ENCODE measurements around the gene SDF4.

The SDF4 gene

GRCh38 chr1:1230656-1231399 lies 973 bp downstream of the SDF4 start:
- POLR2A ChIA-PET: interaction anchor here (0.5 to 1.5 kb wide), 5 partner anchors 23 to 151 kb away, joined by 3 to 5 read pairs (median 3); partner anchors contain the start of gene AURKAIP1
- CTCF ChIA-PET: interaction anchor here (0.5 to 1.8 kb wide), 6 partner anchors 12 to 167 kb away, joined by 3 to 20 read pairs (median 4); no protein-coding TSS in a partner anchor
- Histone ChIP-seq H3K36me3 (ENCODE audit: control insufficient read depth in 2 of 2, insufficient read depth in 1 of 2, low read length in 2 of 2) (peaks cover 0 to 52% of the 10 kb centered on the region in 2 experiments; a peak in 1 of 3 replicates), H3K27ac (ENCODE audit: extremely low read depth, low read depth, low read length) (peak overlapping the region; percentile 89), H3K4me1 (ENCODE audit: control insufficient read depth, insufficient read depth, low read length) (no peaks in the 10 kb centered on the region; the same call in 1 of the 2 replicates), H3K9me3 (ENCODE audit: control insufficient read depth, insufficient read depth, low read depth, low read length) (no peaks in the 10 kb centered on the region), H3K4me3 (ENCODE audit: low read depth, low read length) (peak overlapping the region; percentile 81)
- no peak for TF ChIP-seq EGR2 (tag by site-specific recombination; IDR thresholded peaks at IDR 0.05; ENCODE audit: low read depth)
- TF ChIP-seq KLF9 (tag by site-specific recombination; IDR thresholded peaks at IDR 0.05; ENCODE audit: low read depth): no peak
- no peak for TF ChIP-seq ZNF548 (tag by site-specific recombination; IDR thresholded peaks at IDR 0.05)
- peak; percentile 64; the same call in 1 of the 2 replicates for TF ChIP-seq ZNF335 (tag by site-specific recombination; conservative IDR thresholded peaks at IDR 0.05)
- no peak for TF ChIP-seq ZSCAN23 (tag by site-specific recombination; IDR thresholded peaks at IDR 0.05)
- no peak for TF ChIP-seq ZNF837 (tag by site-specific recombination; IDR thresholded peaks at IDR 0.05)
- TF ChIP-seq CTCF (tag by site-specific recombination; IDR thresholded peaks at IDR 0.05): peak; percentile 63; the same call in 1 of the 2 replicates
- TF ChIP-seq HOXC10 (CRISPR knock-in tag; IDR thresholded peaks at IDR 0.05): no peak
- TF ChIP-seq ZNF148 (tag by site-specific recombination; IDR thresholded peaks at IDR 0.05; ENCODE audit: borderline replicate concordance): no peak
- no peak for TF ChIP-seq ZBTB48 (tag by site-specific recombination; IDR thresholded peaks at IDR 0.05)
- TF ChIP-seq REPIN1 (tag by site-specific recombination; IDR thresholded peaks at IDR 0.05; ENCODE audit: low read depth): no peak
- TF ChIP-seq ZNF18 (tag by site-specific recombination; IDR thresholded peaks at IDR 0.05): no peak
- TF ChIP-seq ZNF449 (tag by site-specific recombination; IDR thresholded peaks at IDR 0.05): no peak
- no peak for TF ChIP-seq ATF2 (tag by site-specific recombination; IDR thresholded peaks at IDR 0.05; ENCODE audit: low read depth)
- TF ChIP-seq ZNF112 (tag by site-specific recombination; IDR thresholded peaks at IDR 0.05): no peak
- TF ChIP-seq ZNF623 (tag by site-specific recombination; IDR thresholded peaks at IDR 0.05): no peak
- no peak for TF ChIP-seq ZNF362 (tag by site-specific recombination; IDR thresholded peaks at IDR 0.05)
- no peak for TF ChIP-seq ZNF404 (tag by site-specific recombination; IDR thresholded peaks at IDR 0.05)
- TF ChIP-seq ZNF121 (tag by site-specific recombination; IDR thresholded peaks at IDR 0.05): no peak; the same call in 1 of the 2 replicates
- no peak for TF ChIP-seq ZBTB17 (tag by site-specific recombination; IDR thresholded peaks at IDR 0.05)
- TF ChIP-seq ZNF624 (tag by site-specific recombination; IDR thresholded peaks at IDR 0.05): no peak
- no peak for TF ChIP-seq ZNF132 (tag by site-specific recombination; IDR thresholded peaks at IDR 0.05; ENCODE audit: borderline replicate concordance)
- TF ChIP-seq ZNF677 (tag by site-specific recombination; IDR thresholded peaks at IDR 0.05): no peak
- no peak for TF ChIP-seq ZNF133 (tag by site-specific recombination; IDR thresholded peaks at IDR 0.05)
- no peak for TF ChIP-seq ZNF560 (tag by site-specific recombination; IDR thresholded peaks at IDR 0.05; ENCODE audit: borderline replicate concordance)
- TF ChIP-seq ZNF146 (tag by site-specific recombination; IDR thresholded peaks at IDR 0.05): 0 out of 2 replicates have a peak, but pooled peaks have one; percentile 3
- no peak for TF ChIP-seq ZNF645 (tag by site-specific recombination; IDR thresholded peaks at IDR 0.05)
